Fibroblast of skin of left quadriceps (primary cell): Measurements from ENCODE around the gene BOK.
A peak's percentile ranks its signal among the peaks of the same experiment; 100 is the strongest.

ENCODE experiments used
- DNase-seq, 2 experiments: peaks; one replicate each; pipeline ENCODE4 v3.0.0-alpha.2; 2013; ENCODE audit warnings: low read depth in 2 of 2

The BOK gene

GRCh38 chr2:241598487-241598886, 39.9 kb downstream of the BOK start:
- no peak for DNase-seq

- no peak for DNase-seq
Observed at GRCh38 chr2:241599615-241600014, 41.1 kb downstream of the BOK start.

DNA sequence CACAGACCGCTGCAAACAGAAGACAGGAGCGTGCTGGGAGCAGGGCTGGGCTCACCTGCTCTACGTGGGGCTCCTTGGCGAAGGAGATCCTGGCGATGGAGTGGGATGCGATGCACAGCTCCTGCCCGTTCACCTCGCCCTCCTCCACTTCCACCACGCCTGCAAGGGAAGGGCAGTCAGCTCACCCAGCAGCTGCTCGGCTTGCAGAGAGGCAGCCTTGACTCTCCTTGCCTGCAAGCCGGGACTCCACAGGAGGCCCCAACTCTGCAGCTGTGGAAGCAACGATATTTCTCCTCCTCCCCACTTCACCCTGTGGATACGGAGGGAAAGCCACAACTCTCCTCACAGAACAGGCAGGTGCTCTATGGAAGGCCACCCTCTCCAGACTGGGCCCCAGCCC, 43.3 kb downstream of the BOK start:
- DNase-seq, result no peak

DNA sequence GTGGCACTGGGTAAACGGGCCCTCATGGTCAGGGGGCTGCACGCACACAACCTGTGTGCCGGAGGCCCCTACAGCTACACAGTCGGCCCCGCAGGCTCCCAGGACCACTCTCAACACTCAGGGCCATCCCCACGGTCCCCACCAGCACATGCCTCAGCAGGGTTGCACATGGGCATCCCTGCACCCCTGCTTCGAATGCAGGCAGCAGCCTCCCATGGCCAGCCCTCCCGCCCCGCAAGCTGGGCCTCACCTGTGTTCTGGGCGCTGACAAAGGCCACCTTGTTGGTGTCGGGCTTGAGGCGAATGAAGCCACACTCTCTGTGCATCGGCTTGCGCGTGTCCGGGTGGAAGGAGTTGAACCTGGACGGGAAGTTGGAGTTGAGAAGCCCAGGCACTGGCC, 44.2 kb downstream of the BOK start:
- DNase-seq, result no peak

DNA sequence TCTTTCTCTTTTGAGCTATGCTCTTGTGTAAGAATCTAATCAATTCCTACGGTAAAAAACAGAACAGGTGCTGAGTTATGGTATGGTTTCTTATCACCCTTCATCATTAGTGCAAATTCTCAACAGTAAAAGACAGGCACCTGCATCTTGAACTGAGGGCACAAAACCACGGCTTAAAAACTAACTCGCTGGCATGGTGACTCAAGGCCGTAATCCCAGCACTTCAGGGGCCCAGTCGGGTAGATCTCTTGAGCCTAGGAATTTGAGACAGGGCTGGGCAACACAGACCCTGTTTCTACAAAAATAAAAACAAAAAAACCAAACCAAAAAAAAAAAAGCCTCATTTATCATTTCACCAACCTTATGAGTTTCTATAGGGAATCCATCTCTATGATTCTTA, 45.1 kb downstream of the BOK start:
- DNase-seq, result no peak

- DNase-seq, result no peak
Observed at GRCh38 chr2:241606186-241606585, 47.6 kb downstream of the BOK start.

- no peak for DNase-seq
Observed at GRCh38 chr2:241607162-241607885, 48.8 kb downstream of the BOK start.

- DNase-seq, result no peak
Observed at GRCh38 chr2:241608881-241609280, 50.3 kb downstream of the BOK start.

- DNase-seq, result peak; percentile 57 to 72
Observed at GRCh38 chr2:241609859-241610793, 51.6 kb downstream of the BOK start.

DNA sequence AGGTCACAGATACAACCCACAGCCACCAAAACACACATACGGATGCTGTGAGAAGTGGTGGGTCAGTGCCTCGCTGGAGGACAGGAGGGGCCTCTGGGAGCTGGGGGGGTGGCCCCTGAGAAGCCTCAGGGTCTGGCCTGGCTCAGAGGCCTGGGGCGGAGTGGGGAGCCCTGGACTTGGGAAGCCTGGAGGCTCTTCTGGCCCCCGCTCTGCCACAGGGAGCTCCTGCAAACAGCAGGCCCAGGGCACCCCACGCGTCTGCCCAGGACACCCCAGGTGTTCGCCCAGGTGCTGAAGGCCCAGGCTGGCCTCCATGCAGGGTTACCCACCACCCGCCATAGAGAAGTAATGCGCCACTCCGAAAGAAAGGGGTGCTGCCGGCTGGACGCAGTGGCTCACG, 52.5 kb downstream of the BOK start:
- DNase-seq, result no peak

DNA sequence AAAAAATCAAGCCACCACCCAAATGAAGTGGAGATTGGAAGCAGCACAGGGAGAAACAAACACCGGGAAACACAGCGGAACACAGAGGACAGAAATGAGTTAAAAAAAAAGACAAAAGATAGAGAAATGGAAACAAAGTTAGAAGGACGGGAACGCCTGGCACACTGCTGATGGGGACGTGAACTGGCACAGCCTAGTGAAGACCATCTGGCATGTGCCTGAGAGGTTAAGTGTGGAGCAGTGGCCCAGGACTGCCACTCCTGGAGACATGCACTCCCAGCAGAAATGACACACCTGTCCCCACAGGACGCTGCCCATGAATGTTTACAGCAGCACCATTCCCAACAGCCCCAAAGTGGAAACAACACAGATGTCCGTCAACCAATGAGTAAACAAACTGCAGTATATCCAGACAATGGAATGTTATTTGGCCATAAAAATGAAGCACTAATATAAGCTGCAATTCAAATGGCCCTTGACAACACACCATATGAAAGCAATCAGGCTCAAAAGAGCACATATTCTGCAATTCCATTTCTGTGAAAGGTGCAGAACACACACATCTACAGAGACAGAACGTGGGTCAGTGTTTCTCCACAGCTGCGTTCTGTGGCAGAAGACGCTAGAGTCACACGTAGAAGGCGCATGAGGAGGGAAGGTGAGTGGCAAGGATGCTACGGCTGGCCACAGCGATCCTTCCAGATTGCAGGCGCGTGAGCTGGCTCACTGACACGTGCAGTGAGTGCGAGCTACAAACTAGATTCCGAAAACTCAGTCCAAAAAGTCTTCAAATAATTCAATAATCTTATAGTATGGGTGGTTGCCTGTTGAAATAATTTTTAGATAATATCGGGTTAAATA, 53.8 kb downstream of the BOK start:
- DNase-seq, result no peak

DNA sequence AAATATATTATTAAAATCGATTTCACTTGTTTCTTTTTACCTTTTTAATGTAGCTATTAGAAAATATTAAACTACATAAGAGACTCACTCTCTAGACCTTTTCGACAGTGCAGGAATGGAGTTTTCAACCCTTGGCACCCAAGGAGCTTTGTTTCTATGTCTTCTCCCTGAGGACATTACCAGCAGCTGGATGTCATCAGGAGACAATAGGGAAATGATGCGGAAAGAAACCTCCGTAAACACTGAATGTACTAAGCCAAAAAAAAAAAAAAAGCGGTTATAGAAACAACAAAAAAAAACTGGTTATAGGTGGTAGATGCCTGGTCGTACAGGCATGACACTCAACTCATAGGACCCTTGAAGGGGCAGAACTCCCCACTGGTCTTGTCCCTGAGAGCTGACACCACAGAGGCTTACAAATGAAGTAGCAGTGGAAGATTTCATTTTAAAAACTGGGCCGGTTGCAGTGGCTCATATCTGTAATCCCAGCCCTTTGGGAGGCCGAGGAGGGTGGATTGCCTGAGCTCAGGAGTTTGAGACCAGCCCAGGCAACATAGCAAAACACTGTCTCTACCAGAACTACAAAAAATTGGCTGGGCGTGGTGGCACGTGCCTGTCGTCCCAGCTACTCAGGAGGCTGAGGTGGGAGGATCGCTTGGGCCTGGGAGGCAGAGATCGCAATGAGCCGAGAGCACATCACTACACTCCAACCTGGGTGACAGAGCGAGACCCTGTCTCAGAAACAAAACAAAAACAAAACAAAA, 54.7 kb downstream of the BOK start:
- DNase-seq, result no peak

GRCh38 chr2:241615041-241615440, 56.5 kb downstream of the BOK start:
- no peak for DNase-seq

- no peak for DNase-seq
Observed at GRCh38 chr2:241615522-241616052, 57.0 kb downstream of the BOK start.

DNA sequence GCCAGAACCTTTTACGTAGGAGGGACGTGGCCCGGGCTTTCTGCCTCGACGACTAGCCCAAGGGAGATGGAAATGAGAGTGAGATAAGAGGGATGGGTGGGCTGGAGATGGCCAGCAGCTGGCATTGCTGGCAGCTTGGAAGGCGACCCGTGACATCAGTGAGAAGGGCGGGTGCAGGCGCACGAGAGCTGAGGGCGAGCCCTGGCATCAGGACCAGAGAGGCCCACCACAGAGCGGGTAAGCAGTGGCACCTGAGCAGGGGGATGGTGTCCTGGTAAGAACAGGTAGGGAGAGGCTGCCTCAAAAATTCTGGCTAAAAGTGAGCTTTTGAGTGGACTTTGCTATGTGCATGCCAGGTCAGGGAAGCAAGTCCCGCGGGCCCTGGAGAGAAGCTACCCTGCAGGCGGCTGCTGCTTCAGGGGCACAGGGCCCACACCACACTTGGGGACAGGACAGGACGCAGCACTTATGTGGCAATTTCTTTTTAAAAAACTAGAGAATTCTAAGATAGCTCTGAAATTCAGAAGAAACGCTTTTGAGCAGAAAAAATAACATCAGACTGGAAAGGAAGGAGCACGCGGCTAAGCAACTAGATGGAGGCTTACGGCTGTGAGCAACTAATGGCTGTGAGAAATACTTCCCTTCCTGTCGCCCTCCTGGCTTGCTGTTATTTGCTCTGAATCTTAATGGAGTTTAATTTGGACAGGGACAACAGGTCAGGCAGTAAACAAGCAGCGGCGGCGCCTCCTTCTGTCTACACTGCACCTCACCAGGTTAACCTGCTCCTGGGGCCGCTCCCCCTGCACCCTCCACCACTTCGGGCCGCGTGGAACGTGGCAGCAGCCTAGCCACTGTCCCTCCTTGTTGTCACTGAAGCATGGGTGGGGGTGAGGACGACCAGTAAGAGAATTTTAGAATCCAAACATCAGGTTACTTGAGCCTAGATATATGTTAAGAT, 57.9 kb downstream of the BOK start:
- DNase-seq, result no peak

- DNase-seq, result no peak
Observed at GRCh38 chr2:241617431-241618154, 59.0 kb downstream of the BOK start.

DNA sequence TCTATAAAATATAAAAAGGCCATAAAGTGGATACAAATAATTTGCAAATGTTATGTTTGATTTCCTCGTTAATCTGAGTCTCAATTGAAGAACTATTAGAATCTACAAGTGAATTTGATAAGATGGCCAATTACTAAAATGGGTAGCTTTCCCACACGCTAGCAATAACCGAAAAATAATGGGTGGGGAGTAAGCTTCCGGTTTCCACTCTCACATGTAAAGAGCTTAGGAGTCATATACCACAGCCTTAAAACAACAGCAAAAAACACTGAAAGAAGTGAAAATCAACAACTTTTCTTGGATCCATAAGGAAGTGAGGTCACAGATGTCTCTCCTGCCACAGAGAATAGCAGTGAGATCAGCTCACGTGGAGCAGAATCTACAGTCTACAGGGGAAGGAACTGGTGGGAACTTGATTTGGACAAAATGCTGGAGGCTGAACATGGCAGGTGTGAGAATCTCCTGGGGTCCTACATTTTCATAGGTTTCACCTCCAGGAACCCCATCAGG, 59.8 kb downstream of the BOK start:
- no peak for DNase-seq

DNA sequence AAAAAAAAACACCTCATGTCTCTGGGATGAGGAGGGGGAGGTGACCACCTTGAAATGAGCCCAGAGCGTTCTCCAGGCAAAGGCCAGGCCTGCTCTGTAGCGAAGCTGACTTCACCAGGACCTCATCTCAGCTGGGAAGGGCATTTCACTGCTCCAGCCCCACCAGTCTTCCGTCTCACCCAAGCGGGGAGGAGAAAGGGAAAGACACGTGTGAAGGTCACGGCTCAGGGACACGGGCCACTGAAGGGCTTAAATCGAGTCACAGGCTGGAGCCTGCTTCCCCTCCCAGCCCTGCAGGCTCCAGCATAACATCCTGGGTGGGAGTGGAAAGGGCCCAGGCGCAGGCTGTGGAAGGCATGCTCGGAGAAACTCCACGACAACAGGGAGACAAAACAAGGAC, 60.3 kb downstream of the BOK start:
- DNase-seq, result no peak
